ENCODE results near the gene CAMTA1.

CAMTA1 gene

DNA sequence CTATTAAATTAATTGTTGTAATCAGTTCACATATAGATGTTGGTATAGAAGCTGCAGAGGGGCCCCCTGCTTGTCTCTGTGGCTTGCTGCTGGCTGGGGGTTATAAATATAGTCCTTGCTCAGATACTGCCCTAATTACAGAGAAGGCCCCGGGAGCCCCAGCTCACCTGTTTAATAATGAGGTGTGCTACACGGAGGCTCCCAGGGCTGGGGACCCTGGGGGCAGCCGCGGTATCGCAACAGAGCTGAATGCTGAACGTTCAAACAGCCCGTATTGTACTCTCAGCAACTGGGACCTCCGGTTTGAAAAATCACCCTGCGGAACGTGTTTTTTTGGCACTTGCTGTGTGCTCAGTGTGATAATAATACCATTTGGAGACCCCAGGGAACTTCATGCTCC, 309.3 kb downstream of the CAMTA1 start:
- DNase-seq, result no peak

DNA sequence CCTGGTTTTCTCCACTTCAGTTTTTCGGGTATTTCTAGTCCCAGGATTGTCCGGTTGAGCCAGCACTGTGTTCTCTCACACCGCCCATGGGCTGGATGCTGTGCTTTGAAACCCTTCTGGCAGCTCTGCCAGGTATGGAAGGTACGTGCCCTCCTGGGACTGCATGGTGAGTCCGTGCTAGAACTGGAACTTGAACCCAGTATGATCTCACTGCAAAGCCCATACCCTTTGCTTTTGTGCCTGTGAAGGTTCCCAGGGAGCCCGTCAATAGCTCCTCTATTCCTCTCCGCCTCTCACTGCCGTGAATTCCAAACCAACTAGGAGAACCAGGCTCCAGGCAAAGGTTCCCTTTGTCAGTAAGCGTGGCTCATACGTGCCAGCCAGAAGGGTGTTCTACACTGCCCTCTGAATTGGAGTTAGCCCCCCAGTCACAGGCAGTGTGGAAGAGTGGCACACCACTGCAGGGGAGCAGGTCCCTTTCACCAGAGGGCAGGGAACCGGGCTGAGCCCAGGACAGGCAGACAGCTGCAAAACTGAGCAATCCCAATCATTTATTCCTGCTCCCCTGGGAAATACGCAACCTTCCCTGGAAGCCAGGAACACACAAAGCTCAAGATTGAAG, 310.2 kb downstream of the CAMTA1 start:
- no peak for DNase-seq

DNA sequence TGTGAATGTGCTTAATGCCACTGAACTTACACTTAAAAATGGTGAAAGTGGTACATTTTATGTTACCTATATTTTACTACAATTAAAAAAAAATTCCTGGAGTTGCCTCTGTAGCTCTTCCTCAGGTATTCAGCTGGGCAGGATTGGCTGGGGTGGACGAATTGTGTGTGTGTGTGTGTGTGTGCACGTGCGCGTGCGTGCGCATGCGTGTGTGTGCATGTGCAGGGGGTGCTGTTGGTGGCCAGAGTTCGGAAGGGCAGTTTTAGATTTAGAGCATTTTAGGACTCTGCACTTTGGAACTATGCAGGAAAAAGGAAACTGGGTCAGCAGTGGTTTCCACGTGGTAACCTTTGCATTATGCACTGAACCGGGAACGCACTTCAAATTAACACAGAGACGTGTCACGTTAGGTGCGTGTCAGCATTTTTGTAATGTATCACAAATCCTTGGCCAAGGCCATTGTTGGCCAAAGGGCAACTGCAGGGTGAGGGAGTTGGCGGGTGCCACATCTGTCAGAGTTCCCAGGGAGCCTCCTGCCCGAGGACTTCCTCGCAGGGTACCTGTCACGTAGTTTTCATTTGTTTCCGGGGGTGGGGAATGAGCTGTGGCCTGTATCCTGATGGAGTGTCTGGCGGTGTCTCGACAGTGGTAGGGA, 312.8 kb downstream of the CAMTA1 start:
- DNase-seq, result no peak

DNA sequence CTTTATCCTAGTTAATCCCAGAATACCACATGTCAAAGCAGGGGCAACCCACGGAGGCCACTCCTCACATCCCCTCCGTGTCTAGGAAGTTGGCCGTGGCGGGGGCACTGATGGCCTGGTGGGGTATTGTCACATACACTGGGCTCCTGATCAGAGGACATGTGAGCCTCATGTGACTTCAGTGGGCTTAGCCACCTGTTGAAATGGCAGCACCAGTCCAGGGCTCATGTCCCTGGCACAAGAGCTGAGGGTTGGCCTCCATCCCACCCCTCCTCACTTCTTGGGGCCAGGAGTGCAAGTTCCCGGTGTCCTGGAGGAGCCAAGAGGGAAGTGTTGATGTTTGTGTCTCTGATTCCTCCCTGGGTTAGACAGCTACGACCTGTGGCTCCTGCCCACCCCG, 313.4 kb downstream of the CAMTA1 start:
- DNase-seq, result no peak

DNA sequence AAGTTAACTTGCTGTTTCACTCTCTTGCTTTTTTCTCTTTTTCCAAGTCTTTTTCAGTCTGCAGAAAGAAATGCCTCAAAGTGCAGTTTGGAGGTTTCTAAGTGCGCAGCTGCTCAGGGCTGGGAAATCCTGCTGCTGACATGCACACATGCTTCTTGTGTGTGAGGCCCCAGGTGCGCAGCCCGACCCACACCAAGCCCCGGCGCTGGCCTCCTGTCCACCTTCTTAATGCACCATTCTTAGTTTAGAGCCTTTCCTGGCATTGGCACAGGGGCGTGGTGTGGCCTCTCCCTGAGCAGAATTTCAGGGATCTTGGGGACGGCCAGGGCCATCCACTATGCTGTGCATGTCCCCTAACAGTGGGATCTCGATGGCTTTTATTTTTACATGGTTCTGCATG, 315.2 kb downstream of the CAMTA1 start:
- no peak for DNase-seq

DNA sequence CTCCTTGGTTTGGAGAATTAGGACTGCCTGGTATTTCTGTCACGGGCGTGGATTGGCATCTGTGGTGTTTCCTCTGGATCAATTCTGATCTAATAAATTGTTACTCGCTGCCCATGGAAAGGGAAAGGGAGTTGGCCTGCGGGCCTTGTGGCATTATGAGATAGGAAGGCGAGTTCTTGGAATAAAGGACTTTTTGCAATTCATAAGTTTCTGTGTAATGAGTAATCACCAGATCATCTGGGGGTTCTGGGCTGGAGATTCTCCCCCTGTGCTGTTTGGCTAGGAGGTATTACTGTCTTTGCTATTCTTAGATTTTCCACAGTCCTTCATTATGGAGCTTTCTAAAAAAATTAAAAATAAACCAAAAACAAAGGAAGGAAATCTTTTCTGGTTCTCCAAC, 315.9 kb downstream of the CAMTA1 start:
- no peak for DNase-seq

DNA sequence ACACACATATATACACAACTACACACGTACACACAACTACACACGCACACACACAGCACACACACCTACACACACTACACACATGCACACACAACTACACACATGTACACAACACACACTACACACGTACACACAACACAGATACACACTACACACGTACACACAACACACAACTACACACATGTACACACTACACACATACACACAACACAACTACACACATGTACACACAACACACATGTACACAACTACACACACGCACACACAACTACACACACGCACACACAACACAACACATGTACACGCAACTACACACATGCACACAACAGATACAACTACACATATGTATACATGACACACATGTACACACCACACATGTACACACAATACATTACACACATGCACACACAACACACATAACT, 318.1 kb downstream of the CAMTA1 start:
- DNase-seq, result no peak

DNA sequence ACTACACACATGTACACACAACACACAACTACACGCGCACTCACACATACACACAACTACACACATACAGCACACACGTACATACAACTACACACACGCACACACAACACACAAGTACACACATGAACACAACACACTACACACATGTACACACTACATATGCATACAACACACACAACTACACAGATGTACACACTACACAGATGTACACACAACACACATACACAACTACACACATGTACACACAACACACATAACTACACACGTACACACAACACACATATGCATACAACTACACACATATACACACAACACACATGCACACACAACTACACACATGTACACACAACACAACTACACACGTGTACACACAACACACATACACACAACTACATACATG, 318.6 kb downstream of the CAMTA1 start:
- no peak for DNase-seq

DNA sequence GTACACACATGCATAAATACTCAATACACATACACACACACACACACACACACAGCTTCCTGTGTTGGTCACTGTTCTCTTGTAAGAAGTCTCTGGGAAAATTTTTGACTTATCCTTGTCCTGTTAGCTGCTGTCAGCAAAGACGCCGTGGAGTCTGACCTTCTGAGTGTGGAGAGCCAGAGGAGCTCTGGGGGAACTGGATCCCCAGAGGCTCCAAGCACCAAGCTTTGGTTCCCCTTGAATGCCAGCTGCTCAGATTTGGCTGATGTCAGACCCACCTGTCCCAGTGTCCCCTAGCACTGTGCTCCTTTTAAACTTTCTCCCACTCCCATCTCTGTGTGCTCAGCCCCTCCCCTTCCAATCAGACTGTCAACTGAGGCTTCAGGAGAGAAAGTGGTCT, 319.1 kb downstream of the CAMTA1 start:
- no peak for DNase-seq

DNA sequence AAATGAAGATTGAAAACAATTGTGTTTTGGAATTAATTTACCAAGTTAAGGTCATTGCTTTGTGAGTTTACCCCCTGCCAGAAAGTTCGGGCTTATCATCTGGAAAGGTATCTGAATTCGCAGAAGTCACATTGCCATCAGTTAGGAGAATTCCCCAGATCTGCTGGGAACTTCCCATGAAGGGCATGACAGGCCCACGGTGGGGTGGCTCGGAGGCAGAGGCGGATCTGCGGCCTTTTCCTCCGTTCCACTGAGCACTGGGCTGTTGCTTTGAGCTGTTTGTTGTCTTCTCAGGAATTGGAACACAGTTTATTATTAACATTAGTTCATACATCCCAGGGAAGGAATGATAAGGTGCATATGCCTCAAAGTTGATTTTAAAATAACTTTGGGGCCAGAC, 320.0 kb downstream of the CAMTA1 start:
- no peak for DNase-seq

DNA sequence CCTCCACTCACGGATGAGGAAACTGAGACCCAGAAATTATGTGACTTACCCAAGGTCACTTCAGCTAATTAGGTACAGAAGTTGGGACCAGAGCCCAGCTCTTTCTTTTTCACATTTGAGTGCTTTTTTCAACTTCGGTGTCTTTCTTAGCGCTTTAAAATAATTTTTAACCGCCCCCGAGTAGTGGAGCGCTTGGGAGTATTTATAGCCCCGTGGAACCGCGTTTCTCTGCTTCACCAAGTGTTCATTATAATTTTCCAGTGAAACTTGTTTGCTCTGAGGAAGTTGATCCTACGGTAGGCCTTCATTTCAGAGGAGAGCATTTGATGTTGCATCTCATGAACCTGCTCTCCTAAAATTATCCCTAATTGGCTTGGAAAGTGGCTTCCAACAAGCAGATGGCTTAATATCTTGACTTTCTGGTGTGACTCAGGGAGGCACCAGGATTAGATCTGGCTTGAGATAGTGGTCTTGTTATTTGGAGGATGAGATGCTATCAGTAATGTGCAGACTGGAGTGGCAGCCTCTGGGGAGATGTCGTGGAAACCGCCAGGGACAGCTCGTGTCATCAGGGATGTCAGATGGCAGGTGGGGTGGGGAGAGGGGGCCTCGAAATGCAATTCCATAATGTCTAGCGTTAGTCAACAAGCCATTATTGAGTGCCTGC, 321.3 kb downstream of the CAMTA1 start:
- DNase-seq, result no peak

DNA sequence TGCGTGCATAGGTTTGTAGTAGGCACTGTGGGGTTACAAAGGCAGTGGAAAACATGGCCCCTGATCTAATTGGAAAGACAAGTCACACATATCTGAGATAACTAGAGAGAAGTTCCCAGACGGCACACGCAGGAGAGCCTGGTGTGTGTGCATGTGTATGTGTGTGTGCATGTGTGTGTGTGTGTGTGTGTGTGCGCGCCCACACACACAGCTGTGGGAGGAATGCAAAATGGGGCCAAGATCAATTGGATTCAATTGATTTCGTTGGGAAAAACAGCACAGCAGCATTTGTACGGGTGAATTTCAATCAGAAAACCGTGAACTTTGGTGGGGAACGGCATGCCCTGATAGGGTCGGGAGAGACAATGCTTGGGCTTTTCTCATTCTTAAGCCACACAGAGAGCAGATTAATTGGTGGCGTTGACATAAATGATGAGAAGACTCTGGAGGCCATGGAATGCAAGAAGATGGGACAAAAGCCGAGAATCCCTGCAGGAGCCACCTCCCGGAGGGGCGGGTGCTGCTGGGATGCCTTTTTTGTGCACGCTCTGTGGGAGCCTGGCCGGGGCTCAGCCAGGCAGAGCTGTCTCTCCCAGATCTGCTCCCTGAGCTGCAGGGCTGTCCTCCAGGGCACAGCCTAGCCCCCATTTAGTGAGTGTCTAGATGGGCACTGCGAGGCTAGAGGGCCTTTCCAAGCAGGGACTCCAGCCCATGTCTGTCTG, 322.0 kb downstream of the CAMTA1 start:
- no peak for DNase-seq

DNA sequence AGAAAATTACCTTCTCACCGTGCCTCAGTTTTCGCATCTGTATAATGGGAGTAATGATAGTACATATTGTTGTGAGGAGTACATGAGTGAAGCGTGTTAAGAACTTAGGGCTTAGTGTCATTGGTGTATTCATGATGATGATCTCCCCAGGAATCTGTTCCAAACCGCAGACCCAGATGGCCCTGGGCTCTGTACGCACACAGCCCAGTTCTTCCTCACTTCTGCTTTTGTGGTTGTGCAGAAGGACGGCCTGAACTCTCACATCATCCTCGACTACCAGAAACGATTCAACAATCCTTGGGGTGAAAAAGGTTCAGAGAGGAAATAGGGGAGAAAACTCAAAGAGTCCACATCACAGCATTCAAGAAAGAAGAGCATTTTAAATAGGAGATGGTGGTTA, 323.0 kb downstream of the CAMTA1 start:
- no peak for DNase-seq

DNA sequence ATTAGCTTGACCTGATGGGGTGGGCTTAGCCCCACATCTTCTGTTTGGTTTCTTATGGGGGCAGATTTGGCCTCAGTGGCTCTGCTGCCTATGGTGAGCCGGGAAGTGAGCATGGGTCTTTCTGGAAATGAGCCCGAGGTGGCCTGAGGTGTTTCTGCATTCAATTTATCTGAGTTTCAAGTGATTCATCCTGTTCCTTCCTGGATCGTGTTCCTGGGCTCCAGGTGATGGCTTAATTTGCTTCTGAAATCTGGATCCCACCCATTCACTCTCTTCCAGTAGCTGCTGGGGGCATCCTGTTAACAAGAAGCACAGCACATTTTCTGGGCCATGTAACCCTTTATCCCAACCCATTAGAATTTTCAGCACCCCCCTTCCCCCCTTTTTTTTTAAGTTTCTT, 324.6 kb downstream of the CAMTA1 start:
- DNase-seq, result no peak

DNA sequence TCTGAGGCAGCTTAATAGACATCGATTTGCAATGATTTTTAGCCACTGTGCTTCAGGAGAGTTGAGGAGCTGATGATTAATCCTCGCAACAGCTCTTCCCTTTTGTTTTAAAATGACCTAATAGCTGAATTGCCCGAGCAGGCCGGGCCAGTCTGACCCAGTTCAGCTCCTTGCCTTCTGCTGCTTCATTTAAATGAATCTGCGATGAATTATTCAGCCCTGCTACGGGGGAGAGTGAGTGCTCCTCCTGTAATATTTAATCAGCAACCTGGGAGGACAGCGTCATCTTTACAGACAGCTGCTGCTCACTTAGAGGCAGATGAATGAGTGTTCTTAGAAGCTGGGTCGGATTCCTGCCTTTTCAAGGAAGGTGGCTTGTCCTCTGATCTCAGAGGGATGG, 325.1 kb downstream of the CAMTA1 start:
- DNase-seq, result no peak

DNA sequence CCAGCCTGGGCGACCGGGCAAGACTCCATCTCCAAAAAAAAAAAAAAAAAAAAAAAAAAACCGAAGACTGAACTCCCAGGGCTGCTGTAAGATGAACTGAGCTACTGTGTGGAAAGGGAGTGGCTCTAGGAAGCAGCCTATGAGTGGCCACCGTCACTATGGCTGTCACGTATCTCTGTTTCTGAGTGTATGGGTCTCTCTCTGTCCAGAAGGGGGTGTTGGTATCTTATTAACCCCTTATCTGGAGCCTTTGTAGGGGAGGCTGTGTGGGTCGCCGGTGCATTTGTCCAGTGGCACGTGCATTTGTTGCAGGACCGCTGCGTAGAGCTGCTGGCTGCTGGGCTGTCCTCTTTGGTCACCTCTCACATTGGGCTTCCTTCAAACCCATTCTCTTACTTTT, 326.6 kb downstream of the CAMTA1 start:
- DNase-seq, result no peak

DNA sequence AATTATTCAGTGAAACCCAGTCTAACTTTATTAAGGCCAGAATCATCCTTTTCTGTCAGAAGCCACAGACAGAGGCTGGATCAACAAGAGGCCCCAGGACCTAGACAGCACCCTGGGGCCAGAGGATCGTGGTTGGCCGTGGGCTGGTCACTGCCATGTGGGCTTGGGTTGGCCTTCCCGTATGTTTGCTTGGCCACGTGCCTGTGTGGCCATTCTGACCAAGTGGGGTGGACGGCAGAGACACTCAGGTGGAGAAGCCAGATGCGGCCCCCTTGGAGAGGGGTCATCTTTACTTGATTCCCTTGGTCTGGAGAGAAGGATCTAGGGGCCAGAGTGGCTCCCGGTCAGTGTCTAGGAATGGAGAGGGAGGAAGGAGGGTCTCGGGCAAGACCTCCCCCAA, 327.9 kb downstream of the CAMTA1 start:
- no peak for DNase-seq

DNA sequence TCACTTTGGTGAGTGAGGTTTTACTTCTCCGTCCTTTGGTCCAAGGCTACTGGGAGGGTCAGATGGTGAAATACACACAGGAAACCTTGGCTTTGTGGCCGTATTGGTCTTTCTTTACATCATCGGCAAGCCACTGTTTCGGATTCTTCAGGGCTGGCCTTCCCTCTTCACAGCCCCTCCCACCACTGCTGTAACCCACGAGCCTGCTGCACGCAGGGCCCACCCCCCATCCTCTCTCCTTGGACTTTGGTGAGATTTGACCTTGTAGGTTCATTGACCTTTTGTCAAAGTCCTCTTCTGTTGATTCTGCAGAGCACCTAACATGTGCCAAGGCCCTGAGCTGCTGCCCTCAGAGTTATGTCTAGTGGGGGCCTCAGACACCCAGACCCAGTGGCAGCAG, 328.6 kb downstream of the CAMTA1 start:
- no peak for DNase-seq

DNA sequence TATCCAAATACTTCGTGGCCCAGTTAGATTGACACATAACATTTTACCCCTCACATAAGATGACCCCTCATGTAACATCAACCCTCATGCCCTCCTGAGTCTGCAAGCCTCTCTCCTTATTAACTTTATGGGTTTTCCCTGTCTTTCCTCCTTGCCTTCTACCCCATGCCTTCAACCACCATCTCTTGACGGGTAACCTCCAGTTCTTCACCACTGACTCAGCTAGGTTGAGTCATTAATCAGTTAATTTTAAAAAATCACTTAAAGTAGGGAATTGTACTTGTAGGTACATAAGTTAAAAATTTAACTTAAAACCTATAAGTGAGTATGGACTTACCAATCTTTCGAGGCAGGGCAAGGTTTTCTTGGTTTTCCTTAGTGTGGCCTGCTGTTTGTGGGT, 330.7 kb downstream of the CAMTA1 start:
- DNase-seq, result no peak

DNA sequence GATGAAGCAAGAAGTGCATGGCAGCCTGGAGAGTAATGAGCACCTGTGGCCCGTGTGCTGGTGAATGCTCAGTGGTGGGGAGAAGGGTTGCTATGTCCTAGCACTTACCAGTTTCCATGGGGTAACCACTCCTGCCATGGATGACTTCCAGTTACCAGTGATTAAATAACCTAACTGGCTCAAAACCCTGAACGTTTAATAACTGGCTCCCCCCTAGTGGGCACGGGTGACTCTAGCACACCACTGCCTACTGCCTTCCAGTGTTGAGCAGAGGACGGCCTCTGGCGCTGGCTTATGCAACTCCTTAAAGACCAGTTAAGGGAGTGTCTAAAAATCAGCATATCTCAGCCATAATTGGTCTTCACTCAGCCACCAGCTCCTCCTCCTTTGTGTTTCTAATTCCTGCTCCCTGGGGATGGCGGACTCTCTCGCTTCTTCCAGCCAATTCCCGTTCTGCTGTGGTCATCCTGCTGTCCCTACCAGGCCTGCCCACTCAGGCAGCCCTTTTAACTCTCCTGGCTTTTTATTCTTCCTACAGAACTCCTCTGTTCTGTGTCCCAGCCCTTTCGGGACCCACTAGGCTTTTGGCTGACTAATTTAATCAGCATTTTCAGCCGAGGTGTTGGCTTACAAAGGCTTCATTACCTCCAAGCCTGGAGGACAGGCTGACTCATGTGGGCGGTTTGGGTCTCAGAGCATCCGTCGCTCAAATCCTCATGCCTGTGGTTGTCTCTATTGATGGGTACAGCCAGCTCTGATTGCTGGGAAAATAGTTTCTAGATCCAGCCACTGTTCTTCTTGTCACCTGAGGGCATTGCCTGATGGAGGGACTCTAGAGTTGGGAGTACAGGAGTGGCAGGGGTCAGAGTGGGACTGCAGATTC, 332.4 kb downstream of the CAMTA1 start:
- no peak for DNase-seq

DNA sequence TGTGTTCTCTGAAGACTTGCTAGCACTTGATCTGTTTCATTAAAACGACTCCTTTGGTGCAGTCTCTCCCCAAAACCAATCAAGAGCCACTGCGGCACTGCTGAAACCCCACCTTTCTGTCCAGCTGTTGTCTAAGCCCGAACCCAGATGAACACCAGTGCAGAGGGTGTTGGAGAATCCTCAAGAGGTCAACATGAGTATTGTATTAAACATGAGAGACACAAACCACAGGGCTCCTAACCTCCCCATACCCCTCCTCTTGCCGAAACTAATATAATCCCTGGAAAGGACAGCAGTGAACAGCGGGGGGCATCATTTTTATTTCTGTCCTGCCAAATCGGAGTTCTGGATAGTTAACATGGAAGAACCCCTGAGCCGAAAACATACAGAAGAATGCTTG, 333.9 kb downstream of the CAMTA1 start:
- no peak for DNase-seq

DNA sequence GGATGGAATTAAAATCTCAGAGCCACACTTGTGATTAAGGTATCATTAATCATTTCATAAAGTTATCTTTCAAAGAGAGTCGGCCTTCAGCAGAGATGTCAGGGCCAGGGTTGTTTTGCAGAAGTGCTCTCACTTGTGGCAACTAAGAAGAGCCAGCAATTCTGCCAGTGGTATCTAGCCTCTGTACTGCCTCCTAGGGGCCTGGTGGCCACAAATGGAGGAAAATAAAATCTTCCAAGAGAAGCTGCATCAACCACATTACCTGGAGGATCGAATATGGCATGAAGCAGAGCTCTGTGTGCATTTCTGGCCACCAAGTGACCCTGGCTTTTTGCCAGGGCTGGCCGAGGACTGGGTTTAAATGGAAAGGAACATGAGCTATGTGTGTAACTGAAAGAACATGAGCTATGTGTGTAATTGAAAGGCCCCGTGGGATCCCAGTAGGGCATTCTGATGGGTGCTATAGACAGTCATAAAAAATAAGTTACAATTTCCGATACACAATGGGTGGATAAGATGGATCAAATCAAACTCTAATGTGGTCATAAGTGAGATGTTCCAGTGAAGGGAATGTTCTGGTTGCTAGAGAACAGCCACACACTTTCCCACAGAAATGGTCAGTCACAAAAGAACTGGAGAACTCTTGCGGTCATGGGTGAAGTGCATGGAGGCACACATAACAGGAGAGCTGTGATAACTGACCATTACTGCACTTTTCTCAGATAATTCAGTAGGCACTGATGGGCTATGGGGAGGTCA, 335.8 kb downstream of the CAMTA1 start:
- no peak for DNase-seq

Measured in activated CD8-positive, alpha-beta memory T cell treated with anti-CD3 and anti-CD28 coated beads for 24 hours (primary cell).